C4-2B (cell line): ENCODE results near the gene ASTN1.

Source experiments
- CTCF ChIP-seq: fragments of 450-650 bp; conservative IDR thresholded peaks from 2 replicates; pipeline ENCODE4 v1.5.1; 2017; ENCODE audit warnings: mild to moderate bottlenecking
- ZFX ChIP-seq: fragments of 450-650 bp; IDR thresholded peaks from 2 replicates; pipeline ENCODE4 v1.6.1; 2017

GRCh38 chr1:177080564-177080963 is 83.9 kb downstream of the ASTN1 start:
- TF ChIP-seq CTCF (no peak), ZFX (no peak)
